PC-3 (cell line): ENCODE measurements around the gene LRRN4CL. TPM values are rescaled to one million over a fixed set of nuclear protein-coding genes. Genes with fewer than 3 reads are reported as not detected.
A peak's percentile ranks its signal among the peaks of the same experiment; 100 is the strongest.
"Not testable (repeated sequence)": the region's sequence is repeated elsewhere in the genome, so short reads cannot be mapped to it uniquely, and the experiment has no call there.

ENCODE experiments used
- ATAC-seq: fragments of 200-7000 bp; cut with Tn5 transposase; 2 replicates; pipeline ENCODE4 v1.9.1; 2020; ENCODE audit warnings: mild to moderate bottlenecking, moderate library complexity
- BruUV-seq: library from RNA; stranded (reverse); fragments of 400-500 nt; replicated peaks from 2 replicates; lab custom pipeline; 2021; lab: Mats Ljungman, UMichigan
- CTCF ChIA-PET: fragments of 300-600 bp; sonication (Branson Sonifier 250); formaldehyde crosslinking; loops from one replicate; lab custom pipeline; 2022; ENCODE audit warnings: antibody characterized with exemption; lab: Charles Lee
- POLR2A ChIA-PET: fragments of 300-600 bp; sonication (Branson Sonifier 250); formaldehyde crosslinking; loops from one replicate; lab custom pipeline; 2022; ENCODE audit warnings: antibody characterized with exemption; ENCODE audit not compliant: unreplicated experiment; lab: Charles Lee
- DNase-seq: peaks from one replicate; pipeline ENCODE4 v3.0.0-alpha.2; 2015
- H2AFZ ChIP-seq: fragments of 300-600 bp; sonication (generic); 2 replicates; pipeline ENCODE4 v1.6.0; 2016; ENCODE audit warnings: antibody characterized with exemption, low read length
- H3F3A ChIP-seq: fragments of 300-600 bp; sonication (generic); one replicate; pipeline ENCODE4 v1.6.0; 2017; ENCODE audit warnings: antibody characterized with exemption, low read length, control low read depth, mild to moderate bottlenecking; ENCODE audit not compliant: unreplicated experiment
- H3K27ac ChIP-seq: fragments of 300-600 bp; sonication (generic); 2 replicates; pipeline ENCODE4 v1.5.1; 2016; ENCODE audit warnings: mild to moderate bottlenecking, low read length
- H3K27me3 ChIP-seq: fragments of 300-600 bp; sonication (generic); 2 replicates; pipeline ENCODE4 v1.6.1; 2016; ENCODE audit warnings: low read length, mixed read lengths
- H3K36me3 ChIP-seq: fragments of 300-600 bp; sonication (generic); 2 replicates; pipeline ENCODE4 v1.6.1; 2016; ENCODE audit warnings: low read depth, mixed run types, low read length, mixed read lengths
- H3K4me1 ChIP-seq: fragments of 300-600 bp; sonication (generic); 2 replicates; pipeline ENCODE4 v1.5.1; 2016; ENCODE audit warnings: low read length; ENCODE audit not compliant: insufficient read depth
- H3K4me2 ChIP-seq: fragments of 300-600 bp; sonication (generic); 2 replicates; pipeline ENCODE4 v1.6.0; 2016; ENCODE audit warnings: low read length
- H3K4me3 ChIP-seq: fragments of 300-600 bp; sonication (generic); 2 replicates; pipeline ENCODE4 v1.5.1; 2016; ENCODE audit warnings: mild to moderate bottlenecking, low read length, mixed read lengths
- H3K79me2 ChIP-seq: fragments of 300-600 bp; sonication (generic); 2 replicates; pipeline ENCODE4 v1.6.1; 2017; ENCODE audit warnings: low read length, mixed read lengths
- H3K9ac ChIP-seq: fragments of 300-600 bp; sonication (generic); 2 replicates; pipeline ENCODE4 v1.6.0; 2016; ENCODE audit warnings: mild to moderate bottlenecking, low read length
- H3K9me2 ChIP-seq: fragments of 300-600 bp; sonication (generic); replicated peaks from 2 replicates; pipeline ENCODE4 v1.6.1; 2016; ENCODE audit warnings: mixed run types, low read length, mixed read lengths
- H3K9me3 ChIP-seq: fragments of 300-600 bp; sonication (generic); 2 replicates; pipeline ENCODE4 v1.6.1; 2016; ENCODE audit warnings: low read length, mixed read lengths
- H4K20me1 ChIP-seq: fragments of 300-600 bp; sonication (generic); 2 replicates; pipeline ENCODE4 v1.6.1; 2016; ENCODE audit warnings: low read length, mixed read lengths
- CTCF ChIP-seq: fragments of 300-600 bp; sonication (generic); conservative IDR thresholded peaks from 2 replicates; pipeline ENCODE4 v1.5.1; 2017; ENCODE audit warnings: antibody characterized with exemption, low read depth, mild to moderate bottlenecking, low read length
- EZH2 ChIP-seq: fragments of 300-600 bp; sonication (generic); IDR thresholded peaks from one replicate; pipeline ENCODE4 v1.6.1; 2017; ENCODE audit warnings: antibody characterized with exemption, mild to moderate bottlenecking, low read length; ENCODE audit not compliant: unreplicated experiment
- EZH2phosphoT487 ChIP-seq: fragments of 300-600 bp; sonication (generic); IDR thresholded peaks from 2 replicates; pipeline ENCODE4 v1.6.1; 2018; ENCODE audit warnings: mild to moderate bottlenecking, antibody characterized with exemption, low read length, borderline replicate concordance
- intact Hi-C: fragments of 100-400 bp; cut with micrococcal nuclease; formaldehyde crosslinking; loops from 2 replicates; pipeline ENCODE4 v1.9.0; 2023
- total RNA-seq: library from RNA; depleted of rRNA; stranded (reverse); fragments of >200 nt; gene quantifications from 2 replicates; pipeline ENCODE4 v1.2.3, GENCODE V29; 2014

LRRN4CL gene
- total RNA-seq, 1 experiment from 2014 or later: 0.51 TPM

GRCh38 chr11:62705880-62706849 lies 16.8 kb upstream of the LRRN4CL start:
- H3K9me2 ChIP-seq: no peaks in the 10 kb centered on the region
- H3K27me3 ChIP-seq: no peaks in the 10 kb centered on the region
- H3K4me2 ChIP-seq: peak overlapping the region; percentile 89
- ATAC-seq (peak; percentile 89), DNase-seq (peak; percentile 97)
- H3K36me3 ChIP-seq: peaks cover 18% of the 10 kb centered on the region
- H3K27ac ChIP-seq: peak overlapping the region; percentile 54
- no peak for TF ChIP-seq EZH2phosphoT487
- no peak for TF ChIP-seq CTCF
- no peak for TF ChIP-seq EZH2
- intact Hi-C loops: loop anchor here (2.0 kb wide), 1 partner anchor 23 kb away; the partner anchor contains the start of gene TTC9C
- H3K4me1 ChIP-seq: peaks cover 17% of the 10 kb centered on the region
- peak overlapping the region; percentile 88 for H2AFZ ChIP-seq
- 0 out of 2 replicates have a peak, but pooled peaks cover 5% of the 10 kb centered on the region for H3K79me2 ChIP-seq
- ChIA-PET CTCF (interaction anchor here (0.6 to 1.7 kb wide), 4 partner anchors 12 to 25 kb away, joined by 3 to 11 read pairs (median 4); partner anchors contain the start of gene HNRNPUL2), POLR2A (interaction anchor here (0.6 to 1.1 kb wide), 7 partner anchors 48 to 154 kb away, joined by 3 to 11 read pairs (median 5); partner anchors contain the start of genes TAF6L and ZBTB3)
- peak overlapping the region; percentile 87 for H3K4me3 ChIP-seq
- H3K9me3 ChIP-seq: no peaks in the 10 kb centered on the region
- TSS peak; percentile 19 for BruUV-seq
- peaks cover 6% of the 10 kb centered on the region for H3F3A ChIP-seq
- peak overlapping the region; percentile 72 for H3K9ac ChIP-seq
- H4K20me1 ChIP-seq: no peaks in the 10 kb centered on the region

GRCh38 chr11:62705413-62705812 lies 16.1 kb upstream of the LRRN4CL start:
- CTCF ChIA-PET: interaction anchor here (0.9 to 1.7 kb wide), 2 partner anchors 11 to 25 kb away, joined by 4 read pairs; no protein-coding TSS in a partner anchor
- DNase-seq (peak; percentile 43), ATAC-seq (peak; percentile 31)
- Histone ChIP-seq H3K79me2 (0 out of 2 replicates have a peak, but pooled peaks cover 5% of the 10 kb centered on the region), H3K9me2 (no peaks in the 10 kb centered on the region), H3K27ac (peak overlapping the region; percentile 54), H2AFZ (peak overlapping the region; percentile 88), H4K20me1 (no peaks in the 10 kb centered on the region), H3K9me3 (no peaks in the 10 kb centered on the region), H3K27me3 (no peaks in the 10 kb centered on the region), H3K9ac (peak overlapping the region; percentile 72), H3K4me2 (peak overlapping the region; percentile 89), H3K4me1 (peaks cover 17% of the 10 kb centered on the region), H3K4me3 (peak overlapping the region; percentile 87), H3F3A (peaks cover 6% of the 10 kb centered on the region), H3K36me3 (peaks cover 17% of the 10 kb centered on the region)
- TF ChIP-seq EZH2 (no peak), CTCF (0 out of 2 replicates have a peak, but pooled peaks have one; percentile 10)
- intact Hi-C loops: no loop called here
- POLR2A ChIA-PET: interaction anchor here (0.6 to 1.2 kb wide), 3 partner anchors 24 to 136 kb away, joined by 3 to 19 read pairs (median 4); partner anchors contain the start of gene TAF6L
- BruUV-seq: no TSS peak

GRCh38 chr11:62703921-62704320 lies 14.6 kb upstream of the LRRN4CL start:
- H3K9ac ChIP-seq, DNase-seq, BruUV-seq, H3K27me3 ChIP-seq, CTCF ChIA-PET, H3F3A ChIP-seq, H3K9me2 ChIP-seq, H3K9me3 ChIP-seq, H3K4me2 ChIP-seq, intact Hi-C loops, H3K27ac ChIP-seq, H3K36me3 ChIP-seq, H3K79me2 ChIP-seq, H4K20me1 ChIP-seq, H3K4me3 ChIP-seq, POLR2A ChIA-PET, H2AFZ ChIP-seq, ATAC-seq: not testable (repeated sequence)
- peaks cover 17% of the 10 kb centered on the region for H3K4me1 ChIP-seq
